DMS 273 treated with DMSO at 0.1 percent for 48 hours (cell line): ENCODE results near the gene PJA2.

ENCODE experiments used
- DNase-seq: peaks from one replicate; lab custom pipeline; 2025; lab: John Stamatoyannopoulos, UW

PJA2 gene

DNA sequence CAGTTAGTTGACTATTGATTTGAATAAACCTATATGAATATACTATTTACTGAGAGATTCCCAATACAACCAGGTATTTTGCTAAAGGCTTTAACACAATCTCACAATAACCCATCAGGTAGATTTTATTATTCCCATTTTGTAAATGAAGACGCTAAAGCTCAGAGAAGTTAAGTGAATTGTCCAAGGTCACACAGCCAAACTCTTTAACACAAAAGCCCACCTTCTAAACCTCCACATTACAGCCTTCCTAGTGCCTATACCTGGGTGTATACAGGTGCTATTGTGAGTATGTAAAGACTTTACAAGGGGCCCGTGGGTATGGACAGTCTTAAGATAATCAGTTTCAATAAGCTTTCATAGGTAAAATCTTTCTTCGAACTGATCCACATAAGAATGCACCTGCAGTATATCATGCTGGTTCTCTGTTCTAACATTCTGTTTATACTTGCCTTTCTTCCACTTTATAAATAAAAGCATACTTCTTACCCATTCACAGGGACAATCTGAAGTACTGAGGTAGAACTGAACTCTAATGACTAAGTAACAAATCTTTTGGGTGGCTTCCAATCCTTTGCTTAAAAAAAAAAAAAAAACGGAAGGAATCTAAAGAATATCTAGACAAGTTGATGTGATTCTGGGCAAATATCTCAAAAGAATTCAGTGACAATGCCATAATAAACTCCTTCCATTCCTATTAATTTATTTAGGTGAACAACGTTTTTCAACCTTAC lies 59.1 kb downstream of the PJA2 start:
- DNase-seq, result no peak

DNA sequence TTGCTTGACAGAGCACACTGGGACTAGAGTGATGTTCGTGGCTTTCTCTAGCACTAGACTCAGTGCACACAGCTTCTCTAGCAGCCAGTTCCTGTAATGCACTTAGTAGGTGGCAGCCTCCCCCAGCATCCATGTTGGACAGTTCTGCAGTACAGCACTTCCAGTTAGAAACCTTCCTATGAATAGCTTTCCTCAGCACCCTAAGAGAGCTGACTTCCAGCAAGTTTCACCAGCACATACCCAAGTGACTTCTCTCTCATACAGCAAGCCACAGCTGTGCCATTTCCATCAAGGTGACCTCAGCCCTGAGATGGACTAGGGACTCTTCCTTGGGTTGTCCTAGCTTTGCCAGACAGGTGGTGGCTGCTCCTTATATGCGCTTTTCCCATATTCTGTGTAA lies 60.4 kb downstream of the PJA2 start:
- no peak for DNase-seq

DNA sequence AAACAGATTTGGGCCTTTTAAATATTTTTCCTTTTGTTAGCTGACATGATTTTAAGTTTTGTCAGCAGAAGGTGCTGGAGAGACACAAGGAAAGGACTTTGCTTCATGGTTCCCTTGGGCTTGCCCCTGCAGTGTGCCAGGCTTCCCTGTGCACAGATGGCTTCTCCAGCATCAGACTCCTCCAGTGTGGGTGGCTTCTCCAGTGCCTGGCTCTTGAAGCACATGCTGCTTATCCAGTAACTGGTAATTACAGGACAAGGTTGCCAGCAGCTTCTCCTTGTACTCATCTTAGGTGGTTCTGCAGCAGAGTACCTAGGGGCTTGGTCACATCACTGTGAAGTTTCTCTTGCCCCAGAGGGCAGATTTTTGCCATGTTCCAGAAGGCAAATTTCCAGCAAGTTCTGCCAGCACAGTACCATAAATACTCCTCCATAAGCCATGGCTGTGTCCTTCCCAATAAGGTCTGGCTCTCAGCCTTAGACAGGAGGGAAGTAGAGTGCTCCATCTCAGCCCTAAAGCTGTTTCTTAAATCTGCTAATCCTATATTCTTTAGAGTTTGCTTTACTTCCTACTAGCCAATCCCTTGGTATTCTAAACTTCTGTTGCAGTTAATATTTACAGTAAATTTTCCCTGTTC lies 62.4 kb downstream of the PJA2 start:
- peak; percentile 68 for DNase-seq

DNA sequence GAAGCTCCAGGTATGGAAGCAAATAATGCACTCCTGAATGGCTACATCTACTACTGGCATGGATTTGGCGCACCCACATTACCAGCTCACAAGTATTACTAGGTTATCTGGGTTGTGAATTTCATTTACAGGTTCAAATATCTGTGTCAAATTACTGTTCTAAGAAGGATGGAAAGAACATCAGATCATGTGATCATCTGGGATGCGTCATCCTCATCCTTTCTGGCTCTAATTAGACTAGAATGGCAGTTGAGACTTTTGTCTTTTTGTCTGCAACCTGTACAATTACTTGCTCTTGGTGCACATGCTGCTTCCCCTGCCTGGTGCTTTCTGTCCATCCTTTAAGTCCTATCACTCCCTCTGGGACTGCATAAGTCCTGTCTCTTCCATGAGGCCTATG lies 64.1 kb downstream of the PJA2 start:
- no peak for DNase-seq

DNA sequence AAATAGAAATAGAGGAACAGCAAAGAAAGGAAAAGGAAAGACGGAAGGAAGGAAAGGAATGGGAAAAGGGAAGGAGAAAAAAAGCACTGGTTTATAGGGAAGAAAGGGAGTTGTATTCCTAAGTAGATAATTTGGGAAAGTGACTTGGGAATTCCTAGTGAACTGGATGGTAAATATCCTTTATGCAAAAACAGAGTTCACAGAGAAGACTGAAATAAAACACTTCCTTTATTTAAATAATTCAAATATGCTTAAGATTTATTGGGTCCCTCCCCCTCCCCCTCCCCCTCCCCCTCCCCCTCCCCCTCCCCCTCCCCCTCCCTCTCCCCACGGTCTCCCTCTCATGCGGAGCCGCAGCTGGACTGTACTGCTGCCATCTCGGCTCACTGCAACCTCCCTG lies 69.4 kb downstream of the PJA2 start:
- DNase-seq, result no peak

DNA sequence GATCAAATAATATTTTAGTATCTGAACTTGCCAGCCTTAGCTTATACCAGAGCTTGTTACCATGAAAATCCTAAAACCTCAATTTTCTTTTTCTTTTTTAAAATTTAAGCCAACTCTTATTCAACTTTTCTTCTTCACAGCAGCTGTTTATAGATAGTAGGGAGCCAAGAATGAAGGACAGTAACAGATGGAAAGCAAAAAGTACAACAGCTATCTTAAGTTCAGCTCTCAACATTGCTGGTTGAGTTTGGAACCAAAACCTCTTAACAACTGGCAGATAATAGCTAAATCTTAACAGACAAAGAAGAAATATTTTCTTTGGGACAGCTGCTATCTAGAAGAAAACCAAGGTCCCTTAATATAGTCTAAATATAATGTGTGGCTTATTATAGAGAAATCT lies 74.7 kb downstream of the PJA2 start:
- no peak for DNase-seq

DNA sequence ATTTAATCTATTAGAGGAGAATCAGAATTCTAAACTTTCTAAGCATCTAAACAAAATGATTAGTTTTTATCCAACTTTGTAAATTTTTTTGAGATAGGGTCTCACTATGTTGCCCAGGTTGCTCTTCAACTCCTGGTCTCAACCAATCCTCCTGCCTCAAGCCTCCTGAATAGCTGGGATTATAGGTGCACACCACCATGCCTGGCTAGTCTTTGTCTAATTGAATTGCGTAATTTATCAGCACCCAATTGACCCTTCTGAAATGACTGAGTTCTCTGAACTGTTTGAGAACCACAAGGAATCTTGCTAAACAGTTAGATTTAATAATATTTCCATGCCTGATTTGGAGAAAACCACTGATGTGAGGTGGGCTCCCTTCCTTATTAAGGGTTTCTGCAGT lies 75.7 kb downstream of the PJA2 start:
- no peak for DNase-seq

DNA sequence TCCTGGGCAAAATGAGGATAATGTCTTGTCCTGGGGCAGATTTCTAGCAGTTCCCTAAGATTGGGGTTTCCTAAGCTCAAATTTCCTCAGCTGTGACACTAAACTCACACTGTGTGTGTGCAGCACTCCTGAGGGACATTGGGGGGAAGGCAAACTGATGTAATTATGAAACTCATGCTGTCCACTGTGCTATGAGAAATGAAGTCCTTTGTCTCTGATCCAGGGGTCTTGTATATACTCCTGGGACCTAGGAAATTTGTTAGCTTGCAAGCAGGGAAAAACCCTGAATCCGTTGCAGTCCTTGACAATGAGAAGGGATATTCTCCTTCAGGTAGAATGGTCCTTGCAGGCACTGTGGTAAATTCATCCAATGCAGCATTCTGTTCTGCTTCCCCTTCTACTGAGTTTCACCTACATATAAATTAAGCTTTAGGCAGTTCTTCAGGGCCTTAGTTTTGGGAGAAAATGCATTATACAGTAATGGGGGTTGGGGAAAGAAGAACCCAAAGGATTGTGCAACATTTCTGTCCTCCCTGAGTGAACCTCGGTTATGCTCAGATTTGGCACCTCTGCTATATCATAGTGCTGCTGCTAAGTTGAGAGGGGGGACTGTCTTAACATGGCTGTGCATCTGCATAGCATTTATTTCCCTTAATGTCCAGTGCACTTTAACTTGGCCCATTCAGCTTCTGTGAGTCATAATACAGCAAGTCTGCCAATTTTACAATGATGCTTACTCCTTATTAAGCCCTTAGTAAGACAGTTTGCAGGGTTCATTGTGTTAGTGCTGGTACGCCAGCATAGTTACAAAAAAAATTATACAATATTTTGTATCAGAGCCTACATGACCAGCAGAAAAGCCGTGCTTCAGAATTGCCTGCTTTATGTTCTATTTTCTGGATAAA lies 80.2 kb downstream of the PJA2 start:
- DNase-seq, result no peak

DNA sequence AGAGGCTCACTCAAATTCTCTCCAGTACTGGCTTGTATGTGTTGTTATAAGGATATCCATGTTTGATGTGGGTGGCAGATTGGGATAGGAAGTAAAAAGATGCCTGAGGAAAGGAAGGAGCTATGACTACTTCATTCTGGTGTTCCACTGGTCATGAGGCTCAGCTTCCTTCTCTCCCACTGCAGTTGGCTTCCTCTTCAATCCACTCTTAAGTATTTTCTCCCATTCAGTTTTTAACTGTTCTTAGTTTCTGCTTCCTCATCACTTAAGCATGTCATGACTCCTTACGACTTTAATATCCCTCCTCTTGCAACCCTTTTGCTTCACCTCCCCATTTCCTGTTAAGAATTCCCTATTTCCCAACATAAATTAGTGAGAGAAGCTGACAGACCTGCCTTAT lies 81.1 kb downstream of the PJA2 start:
- no peak for DNase-seq

DNA sequence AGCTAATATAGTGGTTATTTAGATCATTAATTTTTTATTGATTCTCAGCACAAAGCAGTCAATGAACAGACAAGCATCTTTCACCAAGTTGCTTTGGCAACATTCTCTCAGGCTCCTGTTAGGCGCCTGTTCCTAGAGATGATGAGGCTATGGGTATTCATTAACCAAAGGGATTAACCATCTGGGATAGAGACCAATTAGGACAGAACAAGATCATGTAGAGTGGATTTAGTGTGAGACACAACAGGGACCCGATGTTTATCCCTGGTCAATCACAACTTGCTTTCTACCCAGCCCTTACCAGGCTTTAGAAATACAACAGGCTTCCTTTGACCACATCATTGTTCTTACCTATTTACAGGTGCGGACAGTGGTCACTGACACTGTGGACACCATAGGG lies 82.2 kb downstream of the PJA2 start:
- no peak for DNase-seq

DNA sequence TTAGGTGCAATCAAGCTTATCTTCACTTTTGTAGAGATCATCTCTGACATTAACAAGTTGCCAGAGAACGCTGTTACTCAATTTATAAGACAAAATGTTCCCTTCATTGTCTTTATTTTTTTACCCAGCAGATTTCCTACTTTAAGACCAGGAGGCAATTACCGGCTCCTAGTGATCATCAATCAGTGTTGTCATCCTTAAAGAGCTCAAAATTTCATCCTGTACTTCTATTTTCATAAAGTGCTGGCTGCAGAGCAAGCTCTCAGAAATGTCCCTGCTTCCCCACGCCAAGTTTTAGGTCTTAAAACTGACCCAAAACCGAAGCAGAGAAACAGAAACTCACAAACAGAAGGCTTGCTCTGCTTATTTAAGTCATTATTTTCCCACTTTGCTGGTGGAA lies 82.9 kb downstream of the PJA2 start:
- no peak for DNase-seq

DNA sequence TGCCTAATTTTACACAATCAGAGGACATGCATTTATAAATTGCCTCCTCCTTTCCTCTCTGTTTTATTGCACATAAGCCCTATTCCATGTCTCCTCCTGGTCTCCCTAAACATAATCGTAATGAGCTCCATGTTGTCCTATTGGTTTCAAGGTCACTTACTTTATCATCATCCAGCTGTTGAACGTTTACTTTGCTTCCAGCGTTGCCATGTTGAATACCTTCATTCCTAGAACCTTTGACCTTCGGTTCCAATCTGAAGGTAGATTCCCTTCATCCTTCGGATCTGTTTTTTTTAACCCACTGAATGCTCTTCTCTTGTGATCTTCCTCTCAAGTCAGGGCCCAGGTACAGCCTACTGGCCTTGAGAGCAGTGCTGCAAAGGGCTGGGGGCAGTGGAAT lies 84.3 kb downstream of the PJA2 start:
- no peak for DNase-seq

DNA sequence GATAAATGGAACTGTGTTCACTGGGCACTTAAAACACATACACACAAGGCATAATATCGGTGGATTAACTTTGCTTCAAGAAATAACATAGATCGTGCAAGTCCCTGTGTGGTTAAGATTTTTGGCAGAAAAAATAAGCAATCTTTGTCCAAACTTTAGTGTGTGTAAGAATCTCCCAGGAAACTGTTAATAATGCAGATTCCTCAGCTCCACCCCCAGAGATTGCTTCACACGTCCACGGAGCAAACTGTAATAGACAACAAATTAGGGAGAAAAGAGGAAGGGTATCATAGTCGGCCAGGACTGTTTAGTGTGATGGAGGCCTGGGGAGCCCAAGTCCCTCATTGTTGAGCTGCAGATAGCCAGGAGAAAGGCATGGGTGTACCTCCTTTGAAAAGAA lies 84.8 kb downstream of the PJA2 start:
- no peak for DNase-seq

DNA sequence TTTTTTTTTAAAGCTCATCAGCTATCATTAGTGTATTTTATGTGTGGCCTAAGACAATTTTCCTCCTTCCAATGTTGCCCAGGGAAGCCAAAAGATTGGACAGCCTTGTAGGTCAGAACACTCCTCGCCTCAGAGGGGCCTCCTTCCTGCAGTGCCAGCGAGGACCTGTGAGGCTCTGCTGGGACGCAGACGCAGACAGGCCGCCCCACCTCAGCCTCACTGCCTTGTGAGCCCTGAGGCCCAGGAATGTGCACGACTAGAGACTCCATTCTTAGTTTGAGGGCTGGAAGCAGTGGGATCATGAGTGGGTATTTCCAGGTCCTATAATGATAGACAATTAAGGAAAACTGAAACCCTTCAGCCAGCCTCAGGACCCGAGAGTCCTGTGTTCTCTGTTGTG lies 85.4 kb downstream of the PJA2 start:
- no peak for DNase-seq

DNA sequence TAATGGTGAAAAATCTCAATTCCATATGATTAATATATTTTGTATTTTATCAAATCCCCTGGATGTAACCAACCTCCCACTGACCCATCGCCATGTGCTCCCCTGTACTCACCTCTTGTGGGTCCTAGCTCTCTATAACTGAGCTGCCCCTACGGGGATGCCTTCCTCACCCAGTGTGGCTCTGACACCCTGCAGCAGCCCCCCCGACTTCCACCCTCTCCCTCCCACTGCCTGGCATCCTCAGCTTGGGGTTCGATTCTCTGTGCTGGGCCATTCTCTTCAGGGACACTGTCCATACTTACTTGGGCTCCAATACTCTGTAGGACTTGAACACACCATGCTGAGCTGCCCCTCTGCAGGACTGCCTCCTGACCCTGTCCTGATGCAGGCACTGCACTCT lies 87.1 kb downstream of the PJA2 start:
- no peak for DNase-seq

DNA sequence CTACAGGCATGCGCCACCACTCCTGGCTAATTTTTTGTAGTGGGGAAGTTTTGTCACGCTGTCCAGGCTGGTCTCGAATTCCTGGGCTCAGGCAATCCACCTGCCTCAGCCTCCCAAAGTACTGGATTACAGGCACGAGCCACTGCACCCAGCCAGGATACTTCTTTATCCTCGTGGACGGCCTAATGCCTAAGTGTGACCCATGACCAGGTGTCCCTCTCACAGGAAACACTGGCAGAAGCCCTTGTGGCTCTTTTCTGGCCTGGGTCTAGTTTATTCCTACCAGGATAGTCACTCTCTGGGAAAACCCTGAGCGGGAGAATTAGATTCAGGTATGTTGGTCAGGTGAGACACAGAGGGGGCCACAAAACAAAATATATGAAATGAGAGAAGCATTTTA lies 90.4 kb downstream of the PJA2 start:
- DNase-seq, result no peak

DNA sequence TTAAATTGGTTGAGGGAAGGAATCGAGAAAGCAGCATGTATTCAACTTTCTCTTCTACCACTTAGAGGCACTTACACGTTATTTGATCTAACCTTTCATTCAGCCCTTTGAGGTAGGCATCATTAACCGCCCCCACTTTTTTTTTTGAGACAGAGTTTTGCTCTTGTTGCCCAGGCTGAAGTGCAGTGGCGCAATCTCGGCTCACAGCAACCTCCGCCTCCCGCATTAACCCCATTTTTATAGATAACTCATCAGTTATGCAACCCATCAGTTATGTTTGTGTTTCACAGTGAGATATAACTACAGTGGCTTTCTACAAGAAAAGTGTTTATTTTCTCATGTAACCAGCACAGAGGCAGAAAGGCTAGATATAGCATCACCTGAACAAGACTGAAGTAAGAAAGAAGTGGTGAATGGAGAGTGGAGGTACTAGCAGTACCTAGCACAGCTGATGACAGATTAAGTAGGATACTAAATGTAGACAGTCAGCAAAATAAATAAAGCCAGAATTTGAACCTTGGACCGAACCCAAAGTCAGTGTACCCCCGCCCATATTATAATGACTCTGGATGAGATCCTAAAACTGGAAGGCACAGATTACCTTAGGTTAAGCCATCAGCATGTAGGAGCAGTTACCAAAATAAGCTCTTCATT lies 91.2 kb downstream of the PJA2 start:
- no peak for DNase-seq

DNA sequence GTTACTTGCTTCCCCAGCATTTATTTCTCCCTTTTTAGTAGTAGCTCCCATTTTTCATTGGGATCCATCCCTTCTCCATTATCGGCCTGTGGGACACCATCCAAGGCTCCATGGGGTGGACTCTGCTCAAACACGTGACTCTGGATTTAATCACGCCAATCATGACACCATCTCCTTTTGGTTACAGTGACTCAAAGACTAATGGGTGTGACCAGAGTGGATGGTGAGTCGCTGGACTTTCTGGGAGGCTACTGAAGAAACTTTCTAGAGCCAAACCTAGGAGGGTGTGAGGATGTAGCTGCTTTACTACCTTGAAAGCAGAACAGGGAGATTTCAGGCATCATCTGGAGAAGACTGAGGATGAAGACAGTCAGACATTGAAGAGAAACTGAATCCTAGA lies 93.1 kb downstream of the PJA2 start:
- DNase-seq, result no peak

DNA sequence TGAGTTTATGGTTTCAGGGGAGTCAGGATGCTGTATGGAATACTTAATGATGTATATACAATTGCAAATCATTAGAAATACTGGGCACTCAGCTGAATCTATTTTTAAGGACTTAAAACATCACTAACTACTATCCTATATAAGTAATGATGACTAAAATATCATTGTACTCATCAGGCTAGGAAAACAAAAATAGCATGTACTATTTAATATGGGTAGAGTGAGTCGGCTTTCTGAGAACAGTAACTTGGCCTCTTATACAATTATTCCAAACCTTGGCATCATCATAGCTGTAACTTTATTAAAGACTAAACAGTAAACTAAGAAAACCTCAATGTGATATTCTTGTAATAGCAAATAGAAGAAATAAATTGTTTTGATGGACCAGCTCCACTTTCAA lies 94.5 kb downstream of the PJA2 start:
- DNase-seq, result no peak

DNA sequence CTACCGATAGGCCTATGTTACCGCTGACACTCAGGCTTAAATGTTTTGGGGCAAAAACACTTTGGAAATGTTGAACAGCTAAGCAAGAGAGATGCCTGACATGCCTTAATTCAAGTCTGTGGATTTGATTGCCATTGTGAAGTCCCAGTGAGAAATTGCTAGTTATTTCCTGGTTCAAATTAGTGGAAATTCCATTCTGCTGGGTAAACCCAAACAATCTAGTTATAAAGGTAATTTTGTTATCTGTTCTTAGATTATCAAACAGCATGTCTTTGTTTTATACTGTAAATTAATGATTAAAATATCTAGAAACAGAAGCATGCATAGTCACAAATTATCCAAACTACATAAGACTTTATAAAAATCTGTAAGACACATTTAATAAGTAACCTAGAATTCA lies 96.6 kb downstream of the PJA2 start:
- DNase-seq, result no peak

DNA sequence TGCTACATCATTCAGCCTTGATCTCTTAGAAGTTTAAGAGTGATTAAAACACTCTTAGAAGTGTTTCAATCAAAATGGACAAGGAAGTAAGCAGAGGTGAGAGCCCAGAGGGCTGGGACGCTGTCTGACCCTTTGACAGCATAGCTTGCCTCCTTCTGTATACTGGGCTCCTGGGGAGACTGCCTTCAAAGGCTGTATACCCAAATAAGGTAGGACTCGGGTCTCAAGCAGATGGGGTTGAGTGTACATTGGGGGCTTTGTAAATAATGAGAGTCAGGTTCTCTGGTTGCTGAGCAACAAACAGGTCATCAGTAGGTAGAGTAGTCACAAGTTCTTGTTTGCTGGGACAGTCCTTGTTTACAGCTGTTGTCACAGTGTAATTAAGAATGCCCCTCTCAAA lies 97.1 kb downstream of the PJA2 start:
- no peak for DNase-seq

DNA sequence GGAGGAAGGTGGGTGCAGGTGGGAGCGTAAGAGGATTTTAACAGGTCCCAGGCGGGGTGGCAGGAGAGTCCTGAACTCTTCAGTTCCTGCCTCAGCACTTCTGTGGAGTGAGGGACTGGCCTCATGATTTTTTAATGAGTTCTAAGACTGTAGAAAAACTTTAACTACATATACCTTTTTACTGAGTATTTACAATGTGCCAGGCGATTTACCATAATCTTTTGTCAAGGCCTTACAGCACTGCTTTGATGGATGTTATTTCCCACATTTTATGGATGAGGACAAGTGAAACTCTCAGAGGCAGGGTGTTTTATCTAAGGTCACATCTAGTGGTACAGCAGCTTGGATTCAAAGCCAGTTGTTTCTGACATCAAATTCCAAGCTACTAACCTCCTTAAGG lies 99.5 kb downstream of the PJA2 start:
- DNase-seq, result no peak
